ENCODE data around the gene HTT-AS. TPM values are rescaled to one million over a fixed set of nuclear protein-coding genes. Genes with fewer than 3 reads are reported as not detected.

The HTT-AS gene
- total RNA-seq, 1 donor from 2014 or later, result not detected

DNA sequence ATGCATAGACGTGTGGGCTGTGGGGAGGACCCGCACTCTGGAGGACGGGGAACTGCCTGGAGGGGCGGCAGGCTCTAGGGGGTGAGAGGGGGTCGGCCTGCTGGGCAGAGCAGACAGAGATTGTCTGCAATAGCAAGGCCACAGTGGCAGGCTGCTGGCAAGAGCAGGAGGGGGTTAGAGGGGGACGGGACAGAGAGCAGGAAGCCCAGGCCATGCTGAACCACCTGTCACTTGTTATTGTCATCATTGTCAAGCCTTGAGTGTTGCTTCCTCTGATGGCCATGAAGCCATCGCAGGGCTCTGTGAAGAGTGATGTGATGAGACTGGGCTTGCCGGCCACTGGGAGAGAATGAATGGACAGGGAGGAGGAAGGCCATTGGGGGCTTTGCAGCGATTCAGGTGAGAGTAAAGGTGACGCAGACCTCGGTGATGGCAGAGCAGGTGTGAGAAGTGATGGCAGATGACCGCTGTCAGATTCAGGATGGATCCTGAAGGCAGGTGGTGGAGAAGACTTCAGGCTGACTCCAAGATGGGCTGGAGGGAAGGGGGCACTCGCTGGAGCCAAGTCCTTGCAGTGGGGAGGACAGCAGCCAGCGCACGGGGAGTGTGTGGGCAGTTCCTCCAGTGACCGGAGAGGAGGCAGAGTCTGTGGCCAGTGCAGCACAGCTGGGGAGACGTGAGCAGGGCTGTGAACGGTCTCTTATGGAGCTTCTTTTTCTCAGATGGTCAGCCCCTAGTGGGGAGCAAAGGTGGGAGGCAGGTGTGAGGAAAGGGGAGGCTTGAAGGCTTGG is 43.6 kb downstream of the HTT-AS start:
- DNase-seq (ENCODE audit: low spot score), result no peak

DNA sequence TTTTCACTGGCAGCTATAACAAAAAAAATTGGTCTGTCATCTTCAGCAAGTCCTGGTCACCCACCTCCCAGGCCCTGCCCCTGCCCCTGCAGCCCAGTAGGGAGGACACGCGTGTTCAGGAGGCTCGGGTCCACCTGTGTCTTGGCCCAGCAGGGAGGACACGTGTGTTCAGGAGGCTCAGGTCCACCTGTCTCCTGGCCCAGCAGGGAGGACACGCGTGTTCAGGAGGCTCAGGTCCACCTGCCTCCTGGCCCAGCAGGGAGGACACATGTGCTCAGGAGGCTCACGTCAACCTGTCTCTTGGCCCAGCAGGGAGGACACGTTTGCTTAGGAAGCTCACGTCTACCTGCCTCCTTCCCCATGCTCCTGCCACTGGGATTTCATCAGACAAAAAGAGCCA is 44.9 kb downstream of the HTT-AS start:
- DNase-seq (ENCODE audit: low spot score), result no peak

DNA sequence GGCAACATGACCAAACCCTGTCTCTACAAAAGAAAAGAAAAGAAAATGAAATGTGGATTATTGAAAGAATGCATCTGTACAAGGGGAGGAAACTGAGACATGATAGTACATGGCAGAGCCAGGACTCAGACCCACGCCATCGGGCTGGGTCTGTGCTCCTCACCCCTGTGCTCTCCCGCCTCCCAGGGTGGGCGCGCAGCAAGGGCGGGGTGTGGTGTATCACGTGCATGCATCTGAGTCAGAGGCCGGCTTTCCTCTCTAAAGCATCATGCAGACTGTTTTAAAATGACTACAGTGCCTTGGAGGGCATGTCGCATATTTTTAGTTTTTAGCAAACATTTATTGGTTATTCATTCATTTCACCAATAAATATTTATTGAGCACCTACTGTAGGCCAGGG is 47.8 kb downstream of the HTT-AS start:
- DNase-seq (ENCODE audit: low spot score), result no peak

DNA sequence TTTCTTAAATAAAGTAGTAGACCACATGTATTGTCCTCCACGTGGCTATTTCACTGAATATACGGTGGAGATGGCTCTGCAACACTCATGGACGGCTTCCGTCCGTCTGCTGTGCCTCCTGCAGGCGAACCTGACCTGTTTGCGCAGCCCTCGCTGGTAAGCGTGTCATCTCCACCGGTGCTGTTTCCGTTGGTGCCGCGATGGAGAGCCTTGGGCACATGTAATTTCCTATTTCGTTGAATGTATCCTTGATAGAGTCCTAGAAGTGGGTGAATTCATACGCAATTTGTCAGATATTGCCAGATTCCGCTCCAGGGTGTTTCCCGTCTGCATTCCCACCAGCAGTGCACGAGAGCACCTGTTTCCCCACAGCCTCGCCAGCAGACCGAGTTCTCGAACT is 48.5 kb downstream of the HTT-AS start:
- DNase-seq (ENCODE audit: low spot score), result no peak

DNA sequence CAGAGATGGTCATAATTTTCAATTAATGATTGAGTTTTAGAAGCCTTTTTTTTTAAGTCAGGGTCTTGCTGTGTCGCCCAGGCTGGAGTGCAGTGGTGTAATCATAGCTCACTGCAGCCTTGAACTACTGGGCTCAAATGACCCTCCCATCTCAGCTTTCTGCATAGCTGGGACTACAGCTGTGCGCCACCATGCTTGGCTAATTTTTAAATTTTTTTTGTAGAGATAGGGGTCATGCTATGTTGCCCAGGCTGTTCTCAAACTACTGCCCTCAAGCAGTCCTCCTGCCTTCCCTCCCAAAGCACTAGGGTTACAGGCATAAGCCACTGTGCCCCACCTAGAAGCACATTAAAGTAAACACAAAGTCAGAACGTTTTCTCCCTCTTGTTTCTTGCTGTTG is 51.7 kb downstream of the HTT-AS start:
- no peak for DNase-seq (ENCODE audit: low spot score)

DNA sequence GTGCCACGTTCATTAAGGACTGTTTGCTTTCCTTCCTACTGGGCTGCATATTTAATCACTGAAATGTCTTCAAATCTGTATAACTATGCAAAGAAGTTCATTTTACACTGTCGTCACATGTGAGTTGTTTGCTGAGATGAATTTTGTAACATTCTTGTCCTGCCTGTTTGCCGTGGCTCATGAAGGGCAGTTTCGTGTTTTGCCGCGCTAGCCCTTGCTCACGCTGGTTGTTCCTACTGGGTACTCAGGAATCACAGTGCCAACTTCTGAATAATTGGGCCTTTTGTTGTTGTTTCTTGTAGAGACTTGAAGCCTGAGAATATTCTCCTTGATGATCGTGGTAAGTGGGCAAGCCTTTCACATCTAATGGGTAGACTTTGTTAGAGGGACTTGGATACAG is 52.2 kb downstream of the HTT-AS start:
- DNase-seq (ENCODE audit: low spot score), result no peak

DNA sequence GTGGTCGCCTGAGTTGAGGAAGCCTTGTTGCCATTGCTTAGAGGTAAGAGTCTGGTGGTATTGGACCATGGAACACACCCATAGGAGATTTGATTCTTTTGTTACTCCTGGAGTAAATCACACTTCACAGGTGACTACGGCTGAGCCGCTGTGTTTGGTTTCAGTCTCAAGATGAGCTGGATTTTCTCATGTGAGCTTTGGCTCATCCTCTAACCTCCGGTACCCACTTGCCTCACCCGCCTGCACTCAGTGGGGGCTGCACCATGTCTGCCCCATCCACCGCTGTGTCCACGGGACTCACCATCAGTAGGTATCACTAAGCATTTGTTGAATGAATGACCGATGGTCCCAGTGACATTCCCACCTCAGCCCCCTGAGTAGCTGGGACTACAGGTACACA is 52.7 kb downstream of the HTT-AS start:
- DNase-seq (ENCODE audit: low spot score), result no peak

DNA sequence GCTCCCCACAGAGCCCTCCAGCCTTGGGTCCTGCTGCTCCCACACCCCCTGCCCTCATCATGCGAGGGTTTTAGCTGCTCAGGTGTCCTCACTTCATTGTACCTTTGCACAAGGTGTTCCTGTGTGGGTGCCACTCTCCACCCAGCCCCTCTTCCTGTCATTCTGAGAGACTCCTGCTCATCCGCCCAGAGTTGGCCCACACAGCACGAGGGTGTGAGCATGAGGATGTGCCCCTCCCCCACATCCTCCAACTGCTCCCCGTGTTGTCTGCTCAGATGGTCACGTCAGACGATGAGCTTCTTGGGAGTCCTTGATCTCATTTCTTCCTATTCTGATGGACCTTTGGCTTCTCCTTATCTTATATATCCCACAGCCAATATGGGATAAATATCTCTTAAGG is 53.2 kb downstream of the HTT-AS start:
- no peak for DNase-seq (ENCODE audit: low spot score)

DNA sequence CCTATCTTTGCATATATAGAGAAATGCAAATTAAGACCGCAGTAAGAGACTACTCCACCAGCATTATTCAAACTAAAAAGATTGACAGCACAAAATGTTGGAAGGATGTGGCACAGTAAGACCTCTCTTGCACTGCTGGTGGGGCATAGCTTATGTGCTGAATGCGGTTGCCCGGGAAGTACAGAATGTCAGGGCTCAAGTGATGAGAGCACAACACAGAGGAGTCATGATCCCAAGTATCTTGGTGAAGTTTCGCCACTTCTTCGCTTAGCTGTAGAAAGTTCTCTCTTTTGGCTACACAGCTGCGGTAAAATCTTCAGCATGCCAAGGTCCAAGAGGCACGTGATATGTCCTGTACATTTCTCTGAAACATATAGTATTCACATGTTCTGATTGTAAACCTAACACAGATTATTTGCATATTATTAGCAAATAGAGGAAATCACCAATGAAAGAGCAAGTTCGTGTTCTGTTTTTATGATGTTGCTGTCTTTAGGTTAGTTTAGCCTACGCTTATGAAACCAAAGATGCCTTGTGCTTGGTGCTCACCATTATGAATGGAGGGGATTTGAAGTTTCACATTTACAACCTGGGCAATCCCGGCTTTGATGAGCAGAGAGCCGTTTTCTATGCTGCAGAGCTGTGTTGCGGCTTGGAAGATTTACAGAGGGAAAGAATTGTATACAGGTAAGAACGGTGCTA is 55.0 kb downstream of the HTT-AS start:
- DNase-seq (ENCODE audit: low spot score), result no peak

DNA sequence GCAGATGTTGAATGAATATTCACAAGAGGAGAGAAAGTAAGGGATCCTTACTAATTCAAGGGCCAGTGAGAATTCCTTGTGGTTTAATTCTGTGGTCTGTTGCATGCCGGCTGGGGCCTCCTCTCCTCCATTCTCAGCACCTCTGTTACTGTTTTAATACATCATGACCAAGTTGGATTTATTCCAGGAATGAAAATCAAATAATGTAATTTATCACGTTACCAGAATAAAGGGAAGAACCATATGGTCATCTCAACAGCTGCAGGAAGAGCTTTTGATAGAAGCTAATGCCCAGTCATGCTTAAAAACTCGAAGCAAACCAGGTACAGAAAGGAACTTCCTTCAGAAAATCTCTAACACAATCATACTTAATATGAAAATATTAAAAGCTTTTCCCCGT is 56.8 kb downstream of the HTT-AS start:
- DNase-seq (ENCODE audit: low spot score), result no peak

DNA sequence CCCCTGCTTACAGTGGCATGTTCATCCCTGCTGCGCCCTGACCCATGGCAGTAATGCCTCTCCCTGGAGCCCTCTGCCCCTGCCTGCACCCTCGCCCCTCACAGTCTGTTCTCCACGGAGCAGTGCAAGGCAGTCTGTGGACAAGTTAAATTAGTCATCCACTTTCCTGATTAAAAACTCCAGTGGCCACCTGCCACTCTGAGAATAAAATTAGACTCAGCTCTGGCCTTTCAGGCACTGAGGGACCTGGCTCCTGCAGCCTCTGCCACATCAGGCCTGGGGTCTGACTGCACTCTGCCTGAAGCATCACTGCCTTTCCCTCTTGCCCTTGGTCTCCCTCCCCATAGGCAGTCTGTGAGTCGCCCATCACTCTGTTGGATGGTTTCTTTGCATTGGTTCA is 57.4 kb downstream of the HTT-AS start:
- no peak for DNase-seq (ENCODE audit: low spot score)

DNA sequence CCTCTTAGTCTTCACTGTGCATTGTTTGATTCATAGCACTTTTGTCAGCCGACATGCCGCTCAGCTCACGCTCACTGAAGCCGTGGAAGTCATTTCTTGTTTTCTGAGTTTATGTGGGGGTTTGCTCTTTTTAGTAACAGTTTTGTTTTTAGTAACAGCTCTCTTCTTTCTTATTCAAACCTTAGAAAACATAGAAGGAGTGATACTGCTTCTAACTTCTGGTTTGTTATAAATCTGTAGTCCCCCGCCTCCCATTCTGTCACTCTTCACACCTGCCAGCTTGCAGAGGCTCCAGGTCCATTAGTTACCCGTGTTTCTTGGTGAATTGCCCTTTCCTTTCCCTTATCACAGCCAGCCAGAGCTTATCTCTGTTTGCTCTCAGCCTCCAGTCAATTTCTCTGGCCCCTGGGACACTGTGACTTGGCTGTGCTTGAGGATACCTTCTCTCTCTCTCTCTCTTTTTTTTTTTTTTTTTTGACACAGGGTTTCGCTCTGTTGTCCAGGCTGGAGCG is 60.4 kb downstream of the HTT-AS start:
- DNase-seq (ENCODE audit: low spot score), result no peak

Other genes with a start within 250 kb of the HTT-AS start
- 182 TPM for gene ADD1, start 230.7 kb downstream of the HTT-AS start, total RNA-seq (ENCODE audit: insufficient read depth, low replicate concordance)
- gene NOP14, start 111.1 kb downstream of the HTT-AS start, total RNA-seq (ENCODE audit: insufficient read depth, low replicate concordance), result 10.1 TPM
- 5.5 TPM for gene GRK4, start 111.0 kb downstream of the HTT-AS start, total RNA-seq (ENCODE audit: insufficient read depth, low replicate concordance)
- 45.3 TPM for gene HTT, start 143 bp upstream of the HTT-AS start, total RNA-seq (ENCODE audit: insufficient read depth, low replicate concordance)
- 10.6 TPM for gene MSANTD1, start 174.6 kb upstream of the HTT-AS start, total RNA-seq (ENCODE audit: insufficient read depth, low replicate concordance)
- 29.6 TPM for gene RGS12, start 218.5 kb upstream of the HTT-AS start, total RNA-seq (ENCODE audit: insufficient read depth, low replicate concordance)

Measured in umbilical cord (tissue), 2 donors.